DMS153 (cell line): Measurements from ENCODE around the gene ZNF750.

Source experiments
- DNase-seq: peaks from one replicate; lab custom pipeline; 2025; lab: John Stamatoyannopoulos, UW

ZNF750 gene

DNA sequence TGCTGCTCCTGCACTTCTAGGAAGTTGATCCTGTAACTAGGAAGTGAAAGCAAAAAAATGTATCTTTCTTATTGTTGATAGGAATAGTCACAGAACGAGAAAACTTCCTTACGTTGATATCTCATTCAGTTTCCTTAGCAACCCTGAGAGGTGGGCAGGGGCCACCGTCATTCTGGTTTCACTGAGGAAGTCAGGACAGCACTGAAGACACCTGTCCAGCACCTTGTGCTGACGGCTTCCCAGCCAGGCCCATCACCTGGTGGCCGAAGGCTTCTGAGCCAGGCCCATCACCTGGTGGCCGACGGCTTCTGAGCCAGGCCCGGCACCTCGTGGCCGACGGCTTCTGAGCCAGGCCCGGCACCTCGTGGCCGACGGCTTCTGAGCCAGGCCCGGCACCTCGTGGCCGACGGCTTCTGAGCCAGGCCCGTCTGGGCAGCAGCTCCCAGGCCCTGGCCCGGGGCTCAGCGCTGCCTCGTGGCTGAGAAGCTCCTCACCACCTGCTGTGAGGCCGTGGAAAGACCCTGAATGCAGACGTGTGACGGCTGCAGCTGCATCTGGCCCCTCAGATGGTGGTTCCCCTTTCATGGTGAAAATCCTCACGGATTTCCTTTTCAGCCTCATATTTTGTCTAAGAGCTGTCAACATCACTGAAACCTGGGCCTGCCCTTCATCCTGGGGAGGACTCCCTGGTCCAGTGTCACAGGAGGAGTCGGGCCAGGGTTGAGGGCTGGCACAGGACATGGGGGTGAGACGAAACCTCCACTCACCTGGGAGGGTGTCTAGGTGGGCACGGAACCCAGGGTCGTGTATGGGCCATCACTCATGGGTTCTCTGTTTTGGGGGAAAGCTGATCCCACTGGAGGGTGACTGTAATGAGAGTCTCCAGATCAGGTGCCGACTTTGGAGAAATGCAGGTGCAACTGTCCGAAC is 33.0 kb upstream of the ZNF750 start:
- no peak for DNase-seq

DNA sequence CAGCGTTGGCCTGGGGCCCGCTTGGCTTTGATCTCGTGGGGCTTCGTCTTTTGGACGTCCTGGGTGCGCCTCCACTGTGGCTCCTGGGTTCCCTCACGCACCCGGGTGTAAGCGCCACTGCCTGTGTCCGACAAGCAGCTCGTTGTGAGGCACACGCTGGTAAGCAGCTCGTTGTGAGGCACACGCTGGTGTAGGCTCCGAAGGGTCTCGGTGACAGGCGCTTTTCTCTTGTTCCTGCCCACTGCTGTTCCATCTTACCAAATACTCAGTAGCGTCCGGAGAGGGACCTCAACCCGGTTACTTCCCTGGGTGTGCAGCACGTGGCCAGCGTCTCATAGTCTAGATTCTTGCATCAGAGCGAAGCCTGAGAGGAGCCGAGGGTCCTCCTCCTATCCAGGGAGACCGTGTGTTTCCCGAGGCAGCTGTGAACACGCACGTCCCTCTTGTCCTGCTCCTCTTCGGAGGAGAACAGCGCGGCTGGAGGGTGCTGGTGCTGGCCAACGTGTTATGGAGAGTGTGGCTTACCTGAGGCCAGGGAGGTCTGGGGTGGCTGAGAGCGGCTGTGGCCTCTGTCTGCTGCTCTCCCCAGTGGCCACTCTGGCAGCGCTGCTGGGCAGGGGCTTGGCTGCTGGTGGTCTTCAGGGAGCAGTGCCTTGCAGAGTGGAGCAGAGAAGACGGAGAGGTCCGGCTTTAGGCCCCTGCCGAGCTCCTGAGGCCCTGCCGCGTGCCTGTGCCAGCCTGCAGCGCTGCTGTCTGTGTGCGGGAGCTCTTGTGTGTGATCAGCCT is 32.1 kb upstream of the ZNF750 start:
- no peak for DNase-seq

DNA sequence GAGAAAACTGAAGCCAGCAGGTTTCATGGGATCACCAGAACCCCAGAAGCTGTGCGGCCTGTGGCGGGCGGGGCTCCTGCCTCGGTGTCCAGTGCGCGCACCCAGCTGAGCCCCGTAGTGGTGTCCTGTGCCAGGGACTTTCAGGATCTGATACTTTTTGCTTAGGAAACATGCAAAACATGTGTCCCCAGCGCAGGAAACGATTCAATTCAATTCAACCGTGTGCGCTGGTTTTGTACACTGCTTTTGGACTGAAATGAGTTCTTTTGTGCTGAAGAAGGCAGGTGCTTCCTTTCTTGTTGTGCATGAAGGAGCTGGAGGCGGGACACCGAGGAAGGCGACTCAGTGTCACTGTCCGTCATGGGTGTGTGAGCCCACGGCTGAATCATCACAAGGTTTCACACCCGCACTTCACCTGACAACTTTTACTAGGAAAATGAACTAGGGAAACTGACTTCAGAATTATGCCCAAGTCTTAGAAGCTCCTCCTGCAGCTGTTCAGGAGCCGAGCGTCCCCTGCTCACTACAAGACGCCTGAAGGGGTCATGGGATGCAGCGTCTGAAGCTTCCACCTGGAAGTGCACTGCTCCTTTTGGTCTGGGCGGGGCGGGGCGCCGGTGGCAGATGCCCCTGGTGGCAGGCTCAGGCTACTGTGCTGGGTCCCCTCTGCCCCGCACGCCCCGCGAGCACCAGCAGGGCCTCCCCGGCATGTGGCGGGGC is 31.4 kb upstream of the ZNF750 start:
- no peak for DNase-seq

DNA sequence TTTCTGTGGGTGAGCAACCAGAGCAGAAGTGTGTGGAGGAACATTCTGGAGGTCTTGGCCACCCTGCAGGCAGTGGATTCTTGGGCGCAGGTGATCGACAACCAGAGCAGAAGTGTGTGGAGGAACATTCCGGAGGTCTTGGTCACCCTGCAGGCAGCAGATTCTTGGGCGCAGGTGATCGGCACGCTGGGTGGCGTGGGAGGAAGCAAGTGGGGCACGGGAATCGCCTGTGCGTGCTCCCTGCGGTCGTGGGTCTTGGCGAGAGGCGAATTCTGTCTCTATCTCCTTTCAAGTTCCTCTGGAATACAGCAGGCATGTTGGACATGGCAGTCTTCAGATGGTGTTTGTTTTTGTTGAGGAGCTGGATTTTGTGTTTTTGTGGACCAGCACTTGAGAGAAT is 30.7 kb upstream of the ZNF750 start:
- DNase-seq = no peak

DNA sequence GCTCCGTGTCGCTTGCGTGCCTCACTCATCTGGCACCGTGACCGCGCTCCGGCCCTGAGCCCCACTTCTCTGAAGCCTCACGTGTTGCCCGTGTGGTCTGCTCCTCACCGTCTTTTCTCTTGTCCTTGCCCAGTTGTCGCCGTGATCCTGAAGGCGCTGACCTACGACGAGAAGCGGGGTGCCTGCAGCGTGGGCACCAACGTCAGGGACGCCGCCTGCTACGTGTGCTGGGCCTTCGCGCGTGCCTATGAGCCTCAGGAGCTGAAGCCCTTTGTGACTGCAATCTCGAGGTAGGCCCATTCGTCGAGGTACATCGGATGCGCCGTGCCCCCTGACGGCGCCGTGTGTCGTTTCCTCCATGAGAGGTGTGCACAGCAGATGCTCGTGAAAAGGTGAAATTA is 30.3 kb upstream of the ZNF750 start:
- no peak for DNase-seq

DNA sequence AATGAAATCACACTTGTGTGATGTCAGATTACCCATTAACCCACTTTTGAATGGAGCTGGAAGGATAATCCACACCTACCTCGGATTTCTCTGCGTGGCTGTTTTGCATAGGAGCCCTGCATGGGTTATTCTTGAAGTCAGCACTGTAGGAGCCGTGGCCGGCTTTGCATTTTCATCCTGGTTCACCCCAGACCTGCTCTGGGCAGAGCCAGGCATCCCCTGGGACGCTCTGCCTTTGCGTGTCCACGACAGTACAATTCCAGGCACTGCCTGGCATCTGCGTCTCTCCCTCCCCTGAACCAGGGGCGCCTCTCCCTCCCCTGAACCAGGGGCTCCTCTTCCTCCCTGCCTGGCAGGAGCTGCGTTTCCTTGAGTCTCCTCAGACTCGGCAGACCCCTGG is 29.7 kb upstream of the ZNF750 start:
- no peak for DNase-seq

DNA sequence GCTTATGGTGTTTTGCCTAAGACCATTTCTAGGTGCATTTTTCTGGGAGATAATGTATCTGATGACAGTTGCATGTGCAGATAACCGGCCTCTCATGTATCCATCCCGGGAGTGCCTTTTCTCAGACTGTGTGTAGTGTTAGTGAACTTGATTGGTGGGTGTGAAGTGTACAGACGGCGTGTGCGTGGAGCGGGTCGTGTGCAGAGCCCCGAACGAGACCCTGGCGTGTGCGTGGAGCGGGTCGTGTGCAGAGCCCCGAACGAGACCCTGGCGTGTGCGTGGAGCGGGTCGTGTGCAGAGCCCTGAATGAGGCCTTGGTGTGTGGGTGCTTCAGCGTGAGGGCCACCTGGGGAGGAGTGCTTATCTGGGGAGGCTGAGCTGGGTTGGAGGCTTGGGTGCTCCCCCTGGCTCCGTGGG is 28.9 kb upstream of the ZNF750 start:
- DNase-seq = no peak

DNA sequence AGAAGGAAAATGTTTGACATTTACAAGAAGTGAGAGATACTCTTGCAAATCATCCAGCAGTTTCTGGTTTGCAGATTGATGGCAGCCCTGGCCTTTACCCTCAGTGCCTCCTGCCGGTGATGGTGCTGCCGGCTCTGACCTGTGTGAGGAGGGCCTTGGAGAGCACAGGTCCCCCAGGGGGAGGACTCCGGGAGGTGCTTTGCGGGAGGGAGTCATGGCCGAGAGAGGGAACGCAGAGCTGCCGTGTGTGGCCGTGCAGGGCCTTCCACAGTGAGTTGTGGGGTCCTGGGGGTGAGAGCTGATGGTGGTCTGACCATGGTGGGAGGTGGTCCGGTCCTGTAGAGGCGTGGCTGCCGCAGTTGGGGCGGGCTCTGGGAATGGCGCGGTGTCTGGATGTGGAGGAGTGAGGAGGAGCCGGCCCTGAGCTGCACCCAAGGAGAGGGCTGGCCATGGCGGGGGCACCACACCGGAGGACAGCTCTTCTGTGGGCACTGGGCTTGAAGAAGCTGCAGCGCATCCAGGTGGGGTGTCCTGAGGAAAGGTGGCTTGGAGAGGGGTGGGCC is 28.0 kb upstream of the ZNF750 start:
- DNase-seq = no peak

DNA sequence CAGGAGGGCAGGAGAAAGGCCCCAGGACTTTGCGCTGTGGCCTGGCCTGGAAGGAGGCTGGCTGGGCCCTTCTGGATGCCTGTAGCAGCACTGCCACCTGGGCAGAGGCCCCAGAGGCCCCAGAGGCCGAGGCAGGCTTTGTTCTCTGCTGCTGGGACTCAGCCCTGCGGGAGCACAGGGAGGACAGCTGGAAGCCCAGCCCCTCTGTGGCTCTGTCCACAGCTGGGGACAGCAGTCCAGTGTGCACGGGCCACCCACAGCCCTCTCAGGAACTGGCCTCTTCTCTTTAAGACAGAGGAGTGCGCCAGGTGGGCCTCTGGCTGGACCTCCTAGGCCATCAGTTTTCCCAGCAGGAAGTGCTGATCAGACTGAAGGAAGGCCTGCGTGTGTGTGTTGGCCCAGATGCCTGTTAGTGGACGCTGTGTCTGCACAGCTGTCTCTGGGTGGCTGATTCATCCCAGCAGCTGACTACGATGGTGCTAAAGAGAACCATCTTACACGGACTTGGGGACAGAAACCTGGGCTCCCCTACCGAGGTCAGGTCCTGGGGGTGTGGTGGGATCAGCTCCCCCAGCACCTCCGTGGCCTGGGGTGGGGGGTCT is 26.9 kb upstream of the ZNF750 start:
- no peak for DNase-seq

DNA sequence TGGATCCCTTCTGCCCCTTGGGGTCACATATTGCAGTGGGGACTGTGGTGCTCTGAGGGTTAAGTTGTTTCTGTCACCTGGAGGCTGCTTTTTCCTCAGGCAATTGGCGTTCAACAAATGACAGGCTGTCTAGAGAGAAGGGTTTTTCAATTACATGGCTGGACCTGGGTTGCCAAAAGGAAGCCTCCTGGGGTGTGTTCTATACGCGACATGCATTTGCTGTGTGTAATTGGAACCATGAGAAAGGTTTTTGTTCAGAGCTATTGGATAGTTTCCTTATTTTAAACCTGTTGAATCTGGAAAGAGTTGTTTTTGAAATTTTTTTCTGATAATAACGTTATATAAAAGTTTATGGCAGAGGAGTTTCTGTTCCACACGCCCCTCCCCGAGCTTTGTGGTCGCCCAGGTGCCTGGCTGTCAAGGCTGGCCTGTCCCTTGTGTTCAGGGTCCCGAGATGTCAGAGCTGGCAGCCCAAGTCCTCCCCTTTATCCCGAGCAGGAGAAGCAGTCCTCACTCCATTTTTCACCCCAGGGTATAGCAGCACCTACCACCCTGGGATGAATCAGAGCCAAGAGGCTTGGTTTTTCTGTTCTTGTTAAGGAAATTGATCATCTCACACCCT is 26.1 kb upstream of the ZNF750 start:
- DNase-seq = no peak

DNA sequence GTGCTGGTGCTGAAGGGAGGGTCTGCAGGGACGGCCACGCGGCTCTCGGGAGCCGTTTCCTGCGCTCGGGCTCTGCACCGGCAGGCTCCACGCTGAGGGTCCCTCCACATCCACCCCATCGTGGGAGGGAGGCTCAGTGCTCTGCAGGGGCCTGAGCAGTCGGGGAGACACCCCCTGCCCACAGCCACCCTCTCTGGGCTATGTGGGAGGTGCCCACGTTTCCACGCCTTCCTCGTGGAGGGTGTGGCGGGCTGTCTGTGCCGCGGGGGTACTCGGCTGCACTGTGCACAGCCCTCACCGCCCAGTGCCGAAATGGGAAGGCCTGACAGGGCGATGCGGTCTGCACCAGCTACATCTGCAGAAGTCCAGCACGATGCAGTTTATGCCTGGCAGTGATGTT is 25.5 kb upstream of the ZNF750 start:
- DNase-seq = no peak

DNA sequence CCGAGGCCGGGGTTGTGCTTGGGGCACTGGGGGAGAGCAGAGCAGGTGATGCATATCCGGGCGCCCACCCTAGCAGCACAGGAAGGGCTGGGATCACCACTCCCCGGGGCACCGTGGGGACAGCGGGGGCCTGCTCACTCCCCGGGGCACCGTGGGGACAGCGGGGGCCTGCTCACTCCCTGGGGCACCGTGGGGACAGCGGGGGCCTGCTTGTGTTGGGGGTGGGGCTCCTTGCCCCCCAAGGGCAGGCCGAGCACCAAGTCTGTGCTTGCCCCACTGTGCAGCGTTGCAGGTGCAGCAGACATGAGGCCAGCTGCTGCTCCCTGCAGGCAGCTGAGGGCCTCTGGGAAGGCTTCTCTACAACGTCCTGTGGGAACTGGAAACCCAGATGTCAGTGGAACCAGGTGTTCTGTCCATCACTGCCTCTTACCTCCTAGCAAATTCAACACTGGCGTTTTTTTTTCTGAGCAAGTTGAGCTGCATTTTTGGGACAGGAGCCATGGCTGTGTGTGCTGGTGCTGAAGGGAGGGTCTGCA is 25.0 kb upstream of the ZNF750 start:
- DNase-seq = no peak

DNA sequence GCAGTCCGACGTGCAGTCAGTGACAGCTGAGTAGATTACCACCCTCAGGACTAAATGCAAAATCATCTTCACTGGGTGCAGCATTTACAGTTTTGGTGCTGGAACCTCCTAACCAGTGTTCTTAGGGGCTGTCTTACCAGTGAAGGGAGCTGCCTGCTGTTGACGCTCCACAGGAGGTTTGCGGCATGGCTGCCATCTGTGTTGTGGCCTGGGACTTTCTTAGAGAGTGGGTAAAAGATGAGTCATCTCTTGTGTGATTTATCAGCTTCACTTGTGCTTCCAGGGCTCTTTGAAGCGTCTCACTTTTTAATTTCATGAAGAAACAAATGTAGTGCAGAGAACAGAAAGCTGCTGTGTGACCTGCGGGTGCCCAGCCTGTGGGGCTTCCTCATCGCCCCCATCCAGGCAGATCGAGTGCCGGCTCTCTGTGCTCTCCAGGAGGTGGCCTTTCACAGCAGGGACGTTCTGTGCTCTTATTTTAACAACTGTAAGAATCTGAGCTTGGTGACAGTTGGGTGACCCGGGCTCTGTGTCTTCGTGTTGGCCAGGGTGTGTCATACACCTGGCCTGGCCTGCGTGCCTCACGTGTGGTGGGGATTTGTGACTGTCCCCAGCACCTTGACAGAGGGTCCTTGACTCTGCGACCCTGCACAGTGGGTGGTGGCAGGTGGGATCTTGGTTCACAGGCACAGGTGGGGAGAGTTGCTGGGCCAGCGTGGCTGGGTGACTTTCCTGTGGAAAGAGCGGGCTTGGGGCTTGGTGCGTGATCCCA is 24.3 kb upstream of the ZNF750 start:
- no peak for DNase-seq

DNA sequence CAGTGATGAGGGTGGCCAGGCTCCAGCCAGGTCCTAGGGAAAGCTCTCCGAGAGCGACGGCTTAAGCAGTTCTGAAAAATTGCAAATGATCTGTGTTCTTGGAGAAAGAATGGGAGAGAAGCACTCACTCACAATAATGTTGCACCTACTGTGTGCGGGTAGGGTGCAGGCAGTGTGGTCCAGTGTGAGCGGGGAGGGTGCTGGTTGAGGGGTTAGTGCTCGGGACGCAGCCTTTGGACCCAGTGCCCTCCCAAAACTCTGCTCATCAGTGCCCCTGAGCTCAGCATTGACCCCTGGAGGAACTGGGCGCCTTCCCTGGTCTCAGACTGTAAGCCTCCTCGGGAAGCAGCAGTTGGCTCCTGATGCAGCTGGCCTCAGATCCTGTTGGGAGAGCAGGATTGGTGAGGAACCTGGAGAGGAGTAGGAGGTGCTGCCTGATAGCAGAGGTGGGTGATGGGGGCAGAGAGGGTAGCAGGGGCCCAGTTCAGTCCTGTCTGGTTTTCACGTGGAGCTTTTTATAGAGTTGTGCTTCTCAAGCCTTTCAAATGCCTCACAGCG is 23.6 kb upstream of the ZNF750 start:
- DNase-seq = no peak

DNA sequence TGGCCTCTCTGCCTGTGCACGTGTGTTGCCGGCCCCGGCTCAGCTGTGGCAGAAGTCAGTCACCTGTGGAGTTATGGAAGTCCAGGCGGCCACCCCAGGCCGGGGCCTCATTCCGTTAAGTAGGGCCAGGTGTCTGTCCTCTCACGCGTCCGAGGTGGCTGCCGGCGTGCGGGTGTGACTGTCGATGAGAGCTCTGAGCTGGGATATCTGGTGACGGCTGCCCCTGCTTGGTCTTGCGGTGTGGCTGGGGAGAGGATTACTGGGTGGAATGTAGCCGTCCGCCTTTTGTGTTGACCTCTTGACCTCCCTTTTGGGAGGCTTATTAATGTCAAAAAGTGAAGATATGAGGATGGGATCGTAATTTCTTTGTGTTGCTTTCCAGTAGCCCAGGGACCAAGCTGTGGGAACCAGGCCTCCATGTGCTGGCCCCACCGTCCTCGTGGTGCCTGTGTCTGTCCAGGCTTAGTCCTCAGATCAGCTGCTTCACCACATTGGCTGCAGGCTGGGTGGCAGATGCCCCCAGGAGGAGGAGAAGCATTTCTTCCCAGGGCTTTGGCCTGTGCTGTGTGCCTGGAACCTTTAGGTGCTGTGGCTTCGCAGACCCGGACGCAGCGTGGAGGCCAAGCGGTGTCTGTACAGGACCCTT is 23.0 kb upstream of the ZNF750 start:
- no peak for DNase-seq

DNA sequence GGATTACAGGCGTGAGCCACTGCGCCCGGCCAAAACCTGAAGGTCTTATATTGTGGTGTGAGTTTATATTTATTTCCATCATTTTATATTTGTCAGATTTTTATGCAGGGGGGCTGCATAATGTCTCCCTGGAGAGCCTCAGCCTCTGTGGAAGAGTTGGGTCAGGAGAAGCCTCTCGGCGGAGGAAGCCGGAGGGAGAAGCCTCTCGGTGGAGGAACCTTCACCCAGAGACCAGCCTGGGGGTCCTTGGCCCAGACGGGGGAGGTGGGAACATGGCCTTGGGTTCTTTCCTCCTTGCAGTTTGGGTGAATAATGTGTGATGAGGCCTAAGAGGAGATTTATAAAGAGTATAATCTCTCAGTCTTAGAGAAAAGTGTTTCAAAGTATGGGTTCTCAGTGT is 22.4 kb upstream of the ZNF750 start:
- DNase-seq = no peak

DNA sequence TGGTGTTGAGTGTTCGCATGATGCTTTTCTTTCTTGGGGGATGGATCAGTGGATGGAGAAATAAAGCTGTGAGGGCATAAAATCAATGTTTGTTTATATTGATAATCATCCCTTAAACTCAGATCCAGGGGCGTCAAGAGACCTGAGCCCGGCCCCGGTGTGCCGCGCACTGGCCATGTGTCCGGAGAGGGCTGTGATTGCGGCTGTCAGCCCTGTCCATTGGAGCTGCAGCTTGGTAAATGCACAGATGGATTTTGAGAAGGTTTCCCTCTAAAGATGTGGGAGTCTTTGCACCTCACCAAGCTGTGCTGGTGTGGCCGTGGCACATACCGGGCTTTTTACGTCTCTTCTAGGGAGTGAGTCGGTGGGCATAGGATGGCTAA is 21.6 kb upstream of the ZNF750 start:
- DNase-seq = no peak

DNA sequence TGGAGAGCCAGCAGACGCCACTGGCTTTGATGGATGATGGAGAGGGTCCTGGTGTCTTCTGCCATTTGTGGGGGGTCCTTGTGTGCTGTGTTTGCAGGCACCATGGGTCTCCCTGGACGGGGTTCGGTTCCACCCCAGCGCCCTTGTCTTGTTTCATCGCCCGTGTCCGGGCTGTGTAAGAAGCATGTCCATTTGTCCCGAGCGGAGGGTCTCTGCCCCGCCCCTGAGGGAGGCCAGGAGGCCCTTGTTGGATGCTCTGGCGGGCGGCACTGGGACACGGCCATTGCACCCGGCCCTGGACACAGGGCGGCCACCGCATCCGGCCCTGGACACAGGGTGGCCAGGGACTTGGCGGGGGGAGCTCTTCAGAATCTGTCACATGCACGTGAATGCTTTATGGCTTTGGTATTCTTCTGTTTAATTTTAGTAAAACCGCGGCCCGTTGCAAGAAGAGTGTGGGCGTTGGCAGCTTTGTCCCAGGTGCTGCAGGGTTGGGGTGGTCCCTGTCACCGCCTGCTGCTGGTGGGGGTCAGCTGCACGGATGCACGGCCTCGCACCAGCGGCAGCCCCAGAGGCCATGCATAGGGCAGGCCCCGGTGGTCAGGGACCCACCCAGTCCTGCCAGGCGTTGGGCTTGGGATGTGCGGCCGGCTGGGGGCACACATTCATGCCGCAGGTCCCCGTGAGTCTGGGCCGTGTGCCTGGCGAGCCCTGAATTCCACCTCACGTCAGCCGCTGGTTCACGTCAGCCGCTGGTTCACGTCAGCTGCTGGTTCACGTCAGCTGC is 21.0 kb upstream of the ZNF750 start:
- DNase-seq = no peak
